ENCODE data around the gene PADI4.

GRCh38 chr1:17286646-17287045 is 21.4 kb upstream of the PADI4 start:
- TF ChIP-seq CTCF (IDR thresholded peaks at IDR 0.05) (no peak), POLR2A (IDR thresholded peaks at IDR 0.05) (no peak)
